Measurements from ENCODE around the gene PMVK. TPM values are rescaled to one million over a fixed set of nuclear protein-coding genes. Genes with fewer than 3 reads are reported as not detected.

PMVK gene
- total and polyA plus RNA-seq, 2 experiments from 2014 or later = 12.5 to 53.5 TPM

DNA sequence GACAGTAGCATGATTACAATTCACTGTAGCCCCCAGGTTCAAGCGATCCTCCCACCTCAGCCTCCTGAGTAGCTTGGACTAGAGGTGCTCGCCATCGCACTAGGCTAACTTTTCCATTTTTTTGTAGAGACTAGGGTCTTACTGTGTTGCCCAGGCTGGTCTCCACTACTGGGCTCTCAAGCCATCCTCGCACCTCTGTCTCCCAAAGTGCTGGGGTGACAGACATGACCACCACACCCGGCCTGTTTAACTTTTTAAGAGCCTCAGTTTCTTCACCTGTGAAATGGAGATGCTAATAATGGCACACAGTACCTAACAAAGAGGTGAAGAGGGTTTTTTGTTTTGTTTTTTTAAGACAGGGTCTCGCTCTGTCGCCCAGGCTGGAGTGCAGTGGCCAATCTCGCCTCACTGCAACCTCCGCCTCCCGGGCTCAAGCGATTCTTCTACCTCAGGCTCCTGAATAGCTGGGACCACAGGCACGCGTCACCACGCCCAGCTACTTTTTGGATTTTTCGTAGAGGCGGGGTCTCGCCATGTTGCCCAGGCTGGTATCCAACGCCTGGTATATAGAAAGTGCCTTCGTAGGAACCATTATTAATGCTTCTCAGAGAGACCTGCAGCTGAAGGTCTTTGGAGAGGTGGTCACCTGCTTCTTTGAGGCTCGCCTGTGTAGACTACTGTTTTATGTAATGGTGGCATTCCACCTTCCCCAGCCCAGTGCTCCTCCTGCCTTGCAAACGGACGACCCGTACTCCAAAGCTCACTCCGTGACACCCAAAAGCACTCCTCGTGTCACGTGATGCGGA lies 567 bp downstream of the PMVK start:
- no peaks in the 10 kb centered on the region for H3K36me3 ChIP-seq (replicated peaks; ENCODE audit: insufficient read depth, low read depth)
- H2AFZ ChIP-seq = peak overlapping the region; percentile 71
- no peaks in the 10 kb centered on the region for H3K9me2 ChIP-seq (replicated peaks; ENCODE audit: insufficient read depth)
- no peaks in the 10 kb centered on the region for H4K20me1 ChIP-seq (ENCODE audit: insufficient read depth, poor library complexity, severe bottlenecking)
- no peaks in the 10 kb centered on the region for H3K27me3 ChIP-seq
- no peak for DNase-seq (ENCODE audit: low spot score)
- TF ChIP-seq, protein P1, sequence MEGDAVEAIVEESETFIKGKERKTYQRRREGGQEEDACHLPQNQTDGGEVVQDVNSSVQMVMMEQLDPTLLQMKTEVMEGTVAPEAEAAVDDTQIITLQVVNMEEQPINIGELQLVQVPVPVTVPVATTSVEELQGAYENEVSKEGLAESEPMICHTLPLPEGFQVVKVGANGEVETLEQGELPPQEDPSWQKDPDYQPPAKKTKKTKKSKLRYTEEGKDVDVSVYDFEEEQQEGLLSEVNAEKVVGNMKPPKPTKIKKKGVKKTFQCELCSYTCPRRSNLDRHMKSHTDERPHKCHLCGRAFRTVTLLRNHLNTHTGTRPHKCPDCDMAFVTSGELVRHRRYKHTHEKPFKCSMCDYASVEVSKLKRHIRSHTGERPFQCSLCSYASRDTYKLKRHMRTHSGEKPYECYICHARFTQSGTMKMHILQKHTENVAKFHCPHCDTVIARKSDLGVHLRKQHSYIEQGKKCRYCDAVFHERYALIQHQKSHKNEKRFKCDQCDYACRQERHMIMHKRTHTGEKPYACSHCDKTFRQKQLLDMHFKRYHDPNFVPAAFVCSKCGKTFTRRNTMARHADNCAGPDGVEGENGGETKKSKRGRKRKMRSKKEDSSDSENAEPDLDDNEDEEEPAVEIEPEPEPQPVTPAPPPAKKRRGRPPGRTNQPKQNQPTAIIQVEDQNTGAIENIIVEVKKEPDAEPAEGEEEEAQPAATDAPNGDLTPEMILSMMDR (IDR thresholded peaks at IDR 0.05; ENCODE audit: poor library complexity) = no peak
- TF ChIP-seq EZH2 (IDR thresholded peaks at IDR 0.05; ENCODE audit: borderline replicate concordance) (no peak), EZH2phosphoT487 (IDR thresholded peaks at IDR 0.05; ENCODE audit: low read depth, severe bottlenecking, unreplicated experiment) (no peak)
- H3K4me3 ChIP-seq = peak overlapping the region; percentile 26
- peaks cover 8% of the 10 kb centered on the region for H3K4me1 ChIP-seq (ENCODE audit: insufficient read depth)
- no peaks in the 10 kb centered on the region for H3K9me3 ChIP-seq (ENCODE audit: low read depth)
- H3K4me2 ChIP-seq = peak overlapping the region; percentile 69
- H3K27ac ChIP-seq = peak overlapping the region; percentile 96
- 49% methylated on average over 25 of the region's 27 CpGs for WGBS (ENCODE audit: low lambda C conversion rate, missing lambda C conversion rate)
- H3K79me2 ChIP-seq = peaks cover 9% of the 10 kb centered on the region

DNA sequence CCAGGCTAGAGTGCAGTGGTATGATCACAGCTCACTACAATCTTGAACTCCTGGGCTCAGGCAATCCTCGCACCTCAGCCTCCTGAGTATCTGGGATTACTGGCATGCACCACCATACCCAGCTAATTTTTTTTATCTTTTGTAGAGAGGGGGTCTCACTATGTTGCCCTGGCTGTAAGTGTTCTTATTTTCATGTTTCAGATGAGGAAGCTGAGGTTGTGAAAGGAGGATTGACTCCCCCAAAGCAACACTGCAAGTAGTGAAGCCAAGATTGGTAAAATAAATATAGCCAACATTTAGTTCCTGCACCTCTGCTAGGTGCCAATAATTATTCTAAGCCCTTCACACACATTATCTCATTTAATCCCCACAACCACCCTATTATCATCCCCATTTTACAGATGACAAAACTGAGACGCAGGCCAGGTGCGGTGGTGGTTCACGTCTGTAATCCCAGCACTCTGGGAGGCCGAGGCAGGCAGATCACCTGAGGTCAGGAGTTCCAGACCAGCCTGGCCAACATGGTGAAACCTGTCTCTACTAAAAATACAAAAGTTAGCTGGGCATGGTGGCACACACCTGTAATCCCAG lies 2.1 kb downstream of the PMVK start:
- Histone ChIP-seq H3K9me3 (ENCODE audit: low read depth) (no peaks in the 10 kb centered on the region), H3K27me3 (no peaks in the 10 kb centered on the region), H4K20me1 (ENCODE audit: insufficient read depth, poor library complexity, severe bottlenecking) (no peaks in the 10 kb centered on the region), H3K36me3 (replicated peaks; ENCODE audit: insufficient read depth, low read depth) (no peaks in the 10 kb centered on the region), H3K4me1 (ENCODE audit: insufficient read depth) (peaks cover 8% of the 10 kb centered on the region), H3K27ac (no peak overlapping the region), H3K79me2 (peaks cover 9% of the 10 kb centered on the region), H3K9me2 (replicated peaks; ENCODE audit: insufficient read depth) (no peaks in the 10 kb centered on the region), H3K4me3 (no peak overlapping the region), H3K4me2 (no peak overlapping the region), H2AFZ (no peak overlapping the region)
- no peak for DNase-seq (ENCODE audit: low spot score)
- WGBS (ENCODE audit: low lambda C conversion rate, missing lambda C conversion rate) = 98% methylated on average over 5 of the region's 5 CpGs
- no peak for TF ChIP-seq EZH2phosphoT487 (IDR thresholded peaks at IDR 0.05; ENCODE audit: low read depth, severe bottlenecking, unreplicated experiment)
- TF ChIP-seq, protein P1 (IDR thresholded peaks at IDR 0.05; ENCODE audit: poor library complexity) = no peak
- TF ChIP-seq EZH2 (IDR thresholded peaks at IDR 0.05; ENCODE audit: borderline replicate concordance) = no peak

DNA sequence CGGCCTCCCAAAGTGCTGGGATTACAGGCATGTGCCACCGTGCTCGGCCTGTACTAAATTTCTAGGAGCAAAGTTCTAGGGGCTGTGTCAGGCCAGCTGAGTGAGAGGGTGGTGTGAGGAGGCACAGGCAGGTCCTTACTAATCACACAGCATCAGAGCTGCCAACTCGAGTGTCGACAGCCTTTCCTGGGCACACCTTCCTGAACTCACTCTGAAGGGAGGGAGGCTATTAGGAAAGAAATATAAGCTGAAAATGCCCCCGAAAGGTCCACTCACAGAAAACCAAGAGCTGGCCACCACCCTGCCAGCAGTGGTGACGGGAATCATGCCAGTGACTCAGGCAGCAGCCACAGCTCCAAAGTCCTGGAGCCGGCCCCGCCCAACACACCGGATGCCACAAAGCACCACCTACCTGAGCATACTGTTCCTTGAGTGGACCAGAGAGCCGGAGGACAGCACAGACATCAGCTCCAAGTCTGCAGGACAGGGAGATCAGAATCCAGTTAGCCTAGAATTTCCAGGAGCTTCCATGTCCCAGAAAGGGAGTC lies 4.5 kb downstream of the PMVK start:
- Histone ChIP-seq H3K9me3 (ENCODE audit: low read depth) (no peaks in the 10 kb centered on the region), H3K9me2 (replicated peaks; ENCODE audit: insufficient read depth) (no peaks in the 10 kb centered on the region), H3K27ac (peak overlapping the region; percentile 89), H3K79me2 (peaks cover 9% of the 10 kb centered on the region), H3K27me3 (no peaks in the 10 kb centered on the region), H3K4me3 (no peak overlapping the region), H4K20me1 (ENCODE audit: insufficient read depth, poor library complexity, severe bottlenecking) (no peaks in the 10 kb centered on the region), H3K4me1 (ENCODE audit: insufficient read depth) (peaks cover 8% of the 10 kb centered on the region), H2AFZ (no peak overlapping the region), H3K4me2 (peak overlapping the region; percentile 15), H3K36me3 (replicated peaks; ENCODE audit: insufficient read depth, low read depth) (no peaks in the 10 kb centered on the region)
- TF ChIP-seq EZH2 (IDR thresholded peaks at IDR 0.05; ENCODE audit: borderline replicate concordance) (no peak), EZH2phosphoT487 (IDR thresholded peaks at IDR 0.05; ENCODE audit: low read depth, severe bottlenecking, unreplicated experiment) (no peak)
- TF ChIP-seq, protein P1 (IDR thresholded peaks at IDR 0.05; ENCODE audit: poor library complexity) = no peak
- peak; percentile 85 for DNase-seq (ENCODE audit: low spot score)
- 80% methylated on average over 11 of the region's 11 CpGs for WGBS (ENCODE audit: low lambda C conversion rate, missing lambda C conversion rate)
